GM21786 (cell line): ENCODE results near the gene PCBP1.
"Not testable (repeated sequence)": the region's sequence is repeated elsewhere in the genome, so short reads cannot be mapped to it uniquely, and the experiment has no call there.

ENCODE experiments used
- ATAC-seq: cut with Tn5 transposase; IDR thresholded peaks from one replicate; pipeline ENCODE4 v1.9.1; 2021; ENCODE audit not compliant: unreplicated experiment

Gene PCBP1

GRCh38 chr2:70123051-70123828, 36.0 kb downstream of the PCBP1 start:
- no peak for ATAC-seq

- no peak for ATAC-seq
These were observed 36.5 kb downstream of the PCBP1 start for GRCh38 chr2:70123829-70124116.

GRCh38 chr2:70124983-70125480, 37.8 kb downstream of the PCBP1 start:
- ATAC-seq = no peak

- no peak for ATAC-seq
These were observed 38.2 kb downstream of the PCBP1 start for GRCh38 chr2:70125498-70125898.

- ATAC-seq = no peak
These were observed 39.1 kb downstream of the PCBP1 start for GRCh38 chr2:70126413-70126812.

GRCh38 chr2:70128005-70128404, 40.7 kb downstream of the PCBP1 start:
- ATAC-seq = no peak

GRCh38 chr2:70131344-70132143, 44.3 kb downstream of the PCBP1 start:
- not testable (repeated sequence) for ATAC-seq

- ATAC-seq = peak; percentile 42
These were observed 45.2 kb downstream of the PCBP1 start for GRCh38 chr2:70132244-70133126.

GRCh38 chr2:70133127-70133452, 45.8 kb downstream of the PCBP1 start:
- ATAC-seq = no peak

GRCh38 chr2:70133491-70134322, 46.4 kb downstream of the PCBP1 start:
- no peak for ATAC-seq

GRCh38 chr2:70134323-70134983, 47.2 kb downstream of the PCBP1 start:
- ATAC-seq = not testable (repeated sequence)
